HUES48 (cell line): ENCODE data around the gene KCNH6.

Experiments
- H3K27ac ChIP-seq: one replicate; pipeline ENCODE4 v1.7.0; 2013; ENCODE audit warnings: low read depth, low read length, inconsistent platforms
- H3K27me3 ChIP-seq: 2 replicates; pipeline ENCODE4 v1.6.1; 2013; ENCODE audit warnings: mild to moderate bottlenecking, low read length; ENCODE audit not compliant: control insufficient read depth, insufficient read depth
- H3K36me3 ChIP-seq: 2 replicates; pipeline ENCODE4 v1.6.1; 2013; ENCODE audit warnings: low read length; ENCODE audit not compliant: control insufficient read depth, insufficient read depth
- H3K4me1 ChIP-seq: 2 replicates; pipeline ENCODE4 v1.6.1; 2013; ENCODE audit warnings: mild to moderate bottlenecking, low read length; ENCODE audit not compliant: control insufficient read depth, insufficient read depth
- H3K4me3 ChIP-seq: 2 replicates; pipeline ENCODE4 v1.5.1; 2013; ENCODE audit warnings: mild to moderate bottlenecking, low read depth, low read length
- H3K9ac ChIP-seq: 2 replicates; pipeline ENCODE4 v1.6.1; 2013; ENCODE audit warnings: mild to moderate bottlenecking, low read depth, low read length, moderate library complexity
- H3K9me3 ChIP-seq: 2 replicates; pipeline ENCODE4 v1.6.1; 2013; ENCODE audit warnings: low read length; ENCODE audit not compliant: control insufficient read depth, insufficient read depth

The KCNH6 gene

DNA sequence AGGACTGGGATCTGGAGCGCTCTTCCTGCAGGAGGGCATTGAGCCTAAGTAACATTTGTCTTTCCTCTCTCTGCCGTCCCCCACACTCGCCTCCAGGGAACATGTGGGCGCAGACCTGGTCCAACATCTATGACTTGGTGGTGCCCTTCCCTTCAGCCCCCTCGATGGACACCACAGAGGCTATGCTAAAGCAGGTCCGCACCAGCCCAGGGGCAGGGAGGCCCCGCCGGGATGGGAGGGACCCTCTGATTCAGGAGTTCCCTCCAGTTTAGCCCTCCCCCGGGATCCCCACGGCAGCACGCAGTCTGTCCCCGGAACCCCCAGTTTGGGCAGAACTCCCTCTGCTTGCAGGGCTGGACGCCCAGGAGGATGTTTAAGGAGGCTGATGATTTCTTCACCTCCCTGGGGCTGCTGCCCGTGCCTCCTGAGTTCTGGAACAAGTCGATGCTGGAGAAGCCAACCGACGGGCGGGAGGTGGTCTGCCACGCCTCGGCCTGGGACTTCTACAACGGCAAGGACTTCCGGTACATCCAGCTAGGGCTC lies 32.2 kb upstream of the KCNH6 start:
- Histone ChIP-seq H3K4me1 (no peaks in the 10 kb centered on the region), H3K27ac (no peak overlapping the region), H3K9ac (no peak overlapping the region), H3K36me3 (no peaks in the 10 kb centered on the region), H3K9me3 (no peaks in the 10 kb centered on the region), H3K4me3 (no peak overlapping the region), H3K27me3 (no peaks in the 10 kb centered on the region)

GRCh38 chr17:63491413-63491812 lies 31.7 kb upstream of the KCNH6 start:
- H3K36me3 ChIP-seq = no peaks in the 10 kb centered on the region
- H3K9ac ChIP-seq = no peak overlapping the region
- H3K27ac ChIP-seq = no peak overlapping the region
- no peaks in the 10 kb centered on the region for H3K4me1 ChIP-seq
- H3K9me3 ChIP-seq = no peaks in the 10 kb centered on the region
- H3K4me3 ChIP-seq = no peak overlapping the region
- H3K27me3 ChIP-seq = no peaks in the 10 kb centered on the region

DNA sequence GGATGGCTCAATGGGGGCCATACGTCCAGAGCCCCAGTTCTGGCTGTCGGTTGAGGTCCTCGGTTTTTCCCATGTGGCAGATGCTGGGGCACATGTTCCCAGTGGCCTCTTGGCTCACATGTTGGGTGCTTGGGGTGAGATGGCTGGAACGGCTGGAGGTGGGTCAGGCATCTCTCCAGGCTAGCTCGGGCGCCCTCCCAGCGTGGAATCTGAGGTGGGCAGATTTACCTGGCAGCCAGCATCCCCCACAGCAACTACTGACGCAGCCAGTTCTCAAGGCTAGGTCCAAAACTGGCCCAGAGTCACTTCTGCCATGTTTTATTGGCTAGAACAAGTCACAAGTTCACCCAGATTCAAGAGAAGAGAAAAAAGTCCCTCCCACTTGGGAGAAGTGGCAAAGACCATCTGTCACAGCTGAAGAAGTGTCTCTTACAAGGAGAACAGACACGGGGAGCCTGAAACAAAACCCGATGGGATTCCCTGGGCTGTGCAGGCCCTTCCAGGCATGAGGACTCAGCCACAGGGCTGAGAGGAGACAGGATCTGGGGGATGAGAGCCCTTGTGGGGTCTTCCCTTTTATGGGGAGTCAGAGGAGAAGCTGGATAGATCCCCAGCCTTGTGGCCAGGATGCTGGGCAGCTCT lies 31.1 kb upstream of the KCNH6 start:
- Histone ChIP-seq H3K9ac (no peak overlapping the region), H3K4me1 (no peaks in the 10 kb centered on the region), H3K27ac (no peak overlapping the region), H3K27me3 (no peaks in the 10 kb centered on the region), H3K9me3 (no peaks in the 10 kb centered on the region), H3K4me3 (no peak overlapping the region), H3K36me3 (no peaks in the 10 kb centered on the region)

- no peaks in the 10 kb centered on the region for H3K9me3 ChIP-seq
- H3K27ac ChIP-seq = no peak overlapping the region
- H3K27me3 ChIP-seq = no peaks in the 10 kb centered on the region
- no peaks in the 10 kb centered on the region for H3K36me3 ChIP-seq
- no peak overlapping the region for H3K4me3 ChIP-seq
- H3K4me1 ChIP-seq = peaks cover 6% of the 10 kb centered on the region; the same call in 1 of the 2 replicates
- H3K9ac ChIP-seq = no peak overlapping the region
These were observed 30.2 kb upstream of the KCNH6 start for GRCh38 chr17:63492940-63493339.

DNA sequence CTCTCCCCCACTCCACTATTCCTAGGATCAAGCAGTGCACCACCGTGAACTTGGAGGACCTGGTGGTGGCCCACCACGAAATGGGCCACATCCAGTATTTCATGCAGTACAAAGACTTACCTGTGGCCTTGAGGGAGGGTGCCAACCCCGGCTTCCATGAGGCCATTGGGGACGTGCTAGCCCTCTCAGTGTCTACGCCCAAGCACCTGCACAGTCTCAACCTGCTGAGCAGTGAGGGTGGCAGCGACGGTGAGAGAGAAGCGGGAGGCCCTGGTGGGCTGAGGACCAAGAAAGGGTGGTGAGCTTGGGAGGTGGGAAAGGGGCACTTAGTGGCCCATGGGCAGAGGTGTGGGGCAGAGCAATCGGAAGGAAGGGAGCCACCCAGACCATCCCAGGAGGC lies 29.7 kb upstream of the KCNH6 start:
- Histone ChIP-seq H3K9ac (no peak overlapping the region), H3K36me3 (no peaks in the 10 kb centered on the region), H3K9me3 (no peaks in the 10 kb centered on the region), H3K27me3 (no peaks in the 10 kb centered on the region), H3K4me3 (no peak overlapping the region), H3K27ac (no peak overlapping the region), H3K4me1 (peaks cover 8% of the 10 kb centered on the region; the same call in 1 of the 2 replicates)

DNA sequence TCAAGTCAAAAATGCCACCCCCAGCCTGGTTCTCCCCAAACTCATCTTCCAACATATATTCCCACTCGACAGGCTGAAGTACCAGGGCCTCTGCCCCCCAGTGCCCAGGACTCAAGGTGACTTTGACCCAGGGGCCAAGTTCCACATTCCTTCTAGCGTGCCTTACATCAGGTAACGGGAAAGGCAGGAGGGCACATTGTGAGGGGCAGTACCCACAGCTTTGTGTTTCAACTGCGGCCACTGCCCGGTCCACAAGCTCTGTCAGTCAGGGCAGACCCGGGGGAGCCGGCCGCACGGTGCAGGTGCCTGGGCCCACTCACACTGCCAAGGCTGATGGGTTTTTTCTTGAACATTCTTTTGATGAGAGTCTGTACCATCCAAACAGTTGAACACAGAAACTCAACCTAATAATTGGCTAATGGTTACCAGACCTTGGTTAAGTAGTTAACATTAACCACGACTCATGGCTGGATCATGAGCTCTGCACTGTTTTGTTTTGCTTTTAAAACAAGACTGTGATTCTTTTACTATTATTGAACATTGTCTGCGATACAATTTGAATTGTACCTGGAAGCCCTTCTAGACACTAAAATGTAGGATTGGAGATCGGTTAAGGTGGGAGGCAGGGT lies 28.7 kb upstream of the KCNH6 start:
- H3K4me1 ChIP-seq = peaks cover 8% of the 10 kb centered on the region; the same call in 1 of the 2 replicates

GRCh38 chr17:63495491-63495890 lies 27.7 kb upstream of the KCNH6 start:
- Histone ChIP-seq H3K36me3 (no peaks in the 10 kb centered on the region), H3K4me3 (no peak overlapping the region), H3K4me1 (peaks cover 8% of the 10 kb centered on the region; the same call in 1 of the 2 replicates), H3K27ac (no peak overlapping the region), H3K9me3 (no peaks in the 10 kb centered on the region), H3K27me3 (no peaks in the 10 kb centered on the region), H3K9ac (no peak overlapping the region)

More for the DNA sequence above, 28.7 kb upstream of the KCNH6 start:
- no peaks in the 10 kb centered on the region for H3K9me3 ChIP-seq
- H3K9ac ChIP-seq = no peak overlapping the region
- no peaks in the 10 kb centered on the region for H3K36me3 ChIP-seq
- no peak overlapping the region for H3K27ac ChIP-seq
- no peaks in the 10 kb centered on the region for H3K27me3 ChIP-seq
- no peak overlapping the region for H3K4me3 ChIP-seq

DNA sequence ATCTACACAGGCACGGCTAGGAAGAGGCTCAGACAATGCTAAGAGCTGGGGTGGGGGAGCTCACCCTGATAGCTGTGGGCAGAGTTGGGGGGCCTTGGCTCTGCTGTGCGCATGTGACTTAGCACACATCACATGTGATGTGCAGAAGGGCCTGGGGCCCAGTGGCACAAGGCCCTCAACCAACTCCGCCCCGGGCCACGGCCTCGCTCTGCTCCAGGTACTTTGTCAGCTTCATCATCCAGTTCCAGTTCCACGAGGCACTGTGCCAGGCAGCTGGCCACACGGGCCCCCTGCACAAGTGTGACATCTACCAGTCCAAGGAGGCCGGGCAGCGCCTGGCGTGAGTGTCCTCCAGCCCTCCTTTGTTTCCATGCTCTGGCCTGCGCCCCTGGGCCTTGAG lies 27.0 kb upstream of the KCNH6 start:
- H3K4me1 ChIP-seq = peaks cover 8% of the 10 kb centered on the region; the same call in 1 of the 2 replicates
- H3K9me3 ChIP-seq = no peaks in the 10 kb centered on the region
- no peak overlapping the region for H3K9ac ChIP-seq
- H3K4me3 ChIP-seq = no peak overlapping the region
- no peak overlapping the region for H3K27ac ChIP-seq
- H3K27me3 ChIP-seq = no peaks in the 10 kb centered on the region
- H3K36me3 ChIP-seq = no peaks in the 10 kb centered on the region

DNA sequence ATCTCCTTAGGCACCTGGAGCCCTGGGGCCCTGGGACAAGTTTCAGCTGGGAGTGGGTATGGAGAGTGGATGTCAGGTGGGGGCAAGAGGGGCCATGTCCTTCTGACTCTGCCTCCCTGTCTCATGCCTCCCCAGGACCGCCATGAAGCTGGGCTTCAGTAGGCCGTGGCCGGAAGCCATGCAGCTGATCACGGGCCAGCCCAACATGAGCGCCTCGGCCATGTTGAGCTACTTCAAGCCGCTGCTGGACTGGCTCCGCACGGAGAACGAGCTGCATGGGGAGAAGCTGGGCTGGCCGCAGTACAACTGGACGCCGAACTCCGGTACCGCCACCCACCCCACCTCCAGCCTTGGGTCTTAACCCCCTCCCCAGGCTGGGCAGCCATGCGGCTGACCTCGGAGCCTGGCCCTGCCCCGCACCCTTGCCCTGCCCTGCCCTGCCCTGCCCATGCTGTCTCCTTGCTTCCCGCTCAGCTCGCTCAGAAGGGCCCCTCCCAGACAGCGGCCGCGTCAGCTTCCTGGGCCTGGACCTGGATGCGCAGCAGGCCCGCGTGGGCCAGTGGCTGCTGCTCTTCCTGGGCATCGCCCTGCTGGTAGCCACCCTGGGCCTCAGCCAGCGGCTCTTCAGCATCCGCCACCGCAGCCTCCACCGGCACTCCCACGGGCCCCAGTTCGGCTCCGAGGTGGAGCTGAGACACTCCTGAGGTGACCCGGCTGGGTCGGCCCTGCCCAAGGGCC lies 26.3 kb upstream of the KCNH6 start:
- Histone ChIP-seq H3K27ac (no peak overlapping the region), H3K9me3 (no peaks in the 10 kb centered on the region), H3K9ac (no peak overlapping the region), H3K36me3 (no peaks in the 10 kb centered on the region), H3K4me1 (peaks cover 8% of the 10 kb centered on the region; the same call in 1 of the 2 replicates), H3K27me3 (no peaks in the 10 kb centered on the region), H3K4me3 (no peak overlapping the region)

GRCh38 chr17:63497708-63498483 lies 25.3 kb upstream of the KCNH6 start:
- Histone ChIP-seq H3K27ac (no peak overlapping the region), H3K9me3 (no peaks in the 10 kb centered on the region), H3K9ac (no peak overlapping the region)

More at GRCh38 chr17:63497708-63498483, 25.3 kb upstream of the KCNH6 start:
- H3K4me3 ChIP-seq = no peak overlapping the region
- H3K4me1 ChIP-seq = peaks cover 8% of the 10 kb centered on the region; the same call in 1 of the 2 replicates
- no peaks in the 10 kb centered on the region for H3K27me3 ChIP-seq
- H3K36me3 ChIP-seq = no peaks in the 10 kb centered on the region
